Measurements from ENCODE around the gene ATG5. TPM values are rescaled to one million over a fixed set of nuclear protein-coding genes. Genes with fewer than 3 reads are reported as not detected.

Gene ATG5
- total RNA-seq, 1 experiment from 2014 or later, result 27.8 TPM

- in situ Hi-C loops (cut with HindIII; ENCODE audit: low pct_unique_long_range_greater_than_20kb, low sequenced_read_pairs), result no loop called here
- DNase-seq (ENCODE audit: low read depth, low spot score), result no peak
These were observed 6.7 kb downstream of the ATG5 start for GRCh38 chr6:106318851-106319250.

GRCh38 chr6:106318061-106318460, 7.5 kb downstream of the ATG5 start:
- in situ Hi-C loops (cut with HindIII; ENCODE audit: low pct_unique_long_range_greater_than_20kb, low sequenced_read_pairs), result no loop called here

GRCh38 chr6:106316375-106316766, 9.2 kb downstream of the ATG5 start:
- no peak for DNase-seq (ENCODE audit: low read depth, low spot score)
- in situ Hi-C loops (cut with HindIII; ENCODE audit: low pct_unique_long_range_greater_than_20kb, low sequenced_read_pairs), result no loop called here

More at GRCh38 chr6:106318061-106318460, 7.5 kb downstream of the ATG5 start:
- peak; percentile 4 for DNase-seq (ENCODE audit: low read depth, low spot score)

- peak; percentile 5 for DNase-seq (ENCODE audit: low read depth, low spot score)
- in situ Hi-C loops (cut with HindIII; ENCODE audit: low pct_unique_long_range_greater_than_20kb, low sequenced_read_pairs), result no loop called here
These were observed 9.7 kb downstream of the ATG5 start for GRCh38 chr6:106315765-106316374.

GRCh38 chr6:106309766-106310373, 15.7 kb downstream of the ATG5 start:
- in situ Hi-C loops (cut with HindIII; ENCODE audit: low pct_unique_long_range_greater_than_20kb, low sequenced_read_pairs), result no loop called here
- DNase-seq (ENCODE audit: low read depth, low spot score), result peak; percentile 4

- in situ Hi-C loops (cut with HindIII; ENCODE audit: low pct_unique_long_range_greater_than_20kb, low sequenced_read_pairs), result no loop called here
- no peak for DNase-seq (ENCODE audit: low read depth, low spot score)
These were observed 16.6 kb downstream of the ATG5 start for GRCh38 chr6:106308985-106309384.

- DNase-seq (ENCODE audit: low read depth, low spot score), result no peak
- in situ Hi-C loops (cut with HindIII; ENCODE audit: low pct_unique_long_range_greater_than_20kb, low sequenced_read_pairs), result no loop called here
These were observed 19.8 kb downstream of the ATG5 start for GRCh38 chr6:106305740-106306139.

GRCh38 chr6:106300944-106301343, 24.6 kb downstream of the ATG5 start:
- in situ Hi-C loops (cut with HindIII; ENCODE audit: low pct_unique_long_range_greater_than_20kb, low sequenced_read_pairs), result no loop called here
- DNase-seq (ENCODE audit: low read depth, low spot score), result peak; percentile 51

- in situ Hi-C loops (cut with HindIII; ENCODE audit: low pct_unique_long_range_greater_than_20kb, low sequenced_read_pairs), result no loop called here
- DNase-seq (ENCODE audit: low read depth, low spot score), result no peak
These were observed 25.4 kb downstream of the ATG5 start for GRCh38 chr6:106300020-106300780.

GRCh38 chr6:106293116-106293515, 32.4 kb downstream of the ATG5 start:
- in situ Hi-C loops (cut with HindIII; ENCODE audit: low pct_unique_long_range_greater_than_20kb, low sequenced_read_pairs), result no loop called here
- DNase-seq (ENCODE audit: low read depth, low spot score), result no peak

- DNase-seq (ENCODE audit: low read depth, low spot score), result no peak
- in situ Hi-C loops (cut with HindIII; ENCODE audit: low pct_unique_long_range_greater_than_20kb, low sequenced_read_pairs), result no loop called here
These were observed 34.6 kb downstream of the ATG5 start for GRCh38 chr6:106290954-106291353.

GRCh38 chr6:106290032-106290431, 35.5 kb downstream of the ATG5 start:
- in situ Hi-C loops (cut with HindIII; ENCODE audit: low pct_unique_long_range_greater_than_20kb, low sequenced_read_pairs), result no loop called here
- no peak for DNase-seq (ENCODE audit: low read depth, low spot score)

GRCh38 chr6:106287215-106287614, 38.3 kb downstream of the ATG5 start:
- in situ Hi-C loops (cut with HindIII; ENCODE audit: low pct_unique_long_range_greater_than_20kb, low sequenced_read_pairs), result no loop called here
- DNase-seq (ENCODE audit: low read depth, low spot score), result no peak

- no peak for DNase-seq (ENCODE audit: low read depth, low spot score)
- in situ Hi-C loops (cut with HindIII; ENCODE audit: low pct_unique_long_range_greater_than_20kb, low sequenced_read_pairs), result no loop called here
These were observed 38.8 kb downstream of the ATG5 start for GRCh38 chr6:106286746-106287145.

- in situ Hi-C loops (cut with HindIII; ENCODE audit: low pct_unique_long_range_greater_than_20kb, low sequenced_read_pairs), result no loop called here
- no peak for DNase-seq (ENCODE audit: low read depth, low spot score)
These were observed 42.1 kb downstream of the ATG5 start for GRCh38 chr6:106283481-106283880.

- DNase-seq (ENCODE audit: low read depth, low spot score), result no peak
- in situ Hi-C loops (cut with HindIII; ENCODE audit: low pct_unique_long_range_greater_than_20kb, low sequenced_read_pairs), result no loop called here
These were observed 43.9 kb downstream of the ATG5 start for GRCh38 chr6:106281661-106282060.

GRCh38 chr6:106281088-106281487, 44.5 kb downstream of the ATG5 start:
- in situ Hi-C loops (cut with HindIII; ENCODE audit: low pct_unique_long_range_greater_than_20kb, low sequenced_read_pairs), result no loop called here
- peak; percentile 22 for DNase-seq (ENCODE audit: low read depth, low spot score)

- no peak for DNase-seq (ENCODE audit: low read depth, low spot score)
- in situ Hi-C loops (cut with HindIII; ENCODE audit: low pct_unique_long_range_greater_than_20kb, low sequenced_read_pairs), result no loop called here
These were observed 46.4 kb downstream of the ATG5 start for GRCh38 chr6:106279179-106279578.

- no peak for DNase-seq (ENCODE audit: low read depth, low spot score)
- in situ Hi-C loops (cut with HindIII; ENCODE audit: low pct_unique_long_range_greater_than_20kb, low sequenced_read_pairs), result no loop called here
These were observed 49.9 kb downstream of the ATG5 start for GRCh38 chr6:106275692-106276091.

Data from SK-MEL-5 (cell line).